HEK293 (cell line): ENCODE results near the gene IL17REL.

Source experiments
- CTCF ChIA-PET: fragments of 350-600 bp; formaldehyde crosslinking; extraction: SDS; loops from one replicate; lab custom pipeline; 2021; ENCODE audit warnings: antibody characterized with exemption; lab: Yijun Ruan, JAX
- POLR2A ChIA-PET: fragments of 300-600 bp; formaldehyde crosslinking; extraction: SDS; loops from one replicate; lab custom pipeline; 2020; ENCODE audit warnings: antibody characterized with exemption, inconsistent platforms; lab: Yijun Ruan, JAX
- H3K27ac ChIP-seq: fragments of 200-500 bp; sonication (Bioruptor generic); 2 replicates; pipeline ENCODE4 v1.5.1; 2014; ENCODE audit warnings: low read depth, low read length, control low read depth, inconsistent platforms; ENCODE audit errors: extremely low read depth
- H3K36me3 ChIP-seq, 2 experiments: fragments of 200-500 bp in 1 of 2; sonication (Bioruptor generic) in 1 of 2; 1 replicate in 1 of 2; 2 replicates in 1 of 2; pipeline ENCODE4 v1.5.1; 2014 to 2017; ENCODE audit warnings: inconsistent platforms in 2 of 2, low read length in 2 of 2; ENCODE audit not compliant: control insufficient read depth in 2 of 2, insufficient read depth in 1 of 2
- H3K4me1 ChIP-seq: fragments of 200-500 bp; sonication (Bioruptor generic); 2 replicates; pipeline ENCODE4 v1.5.1; 2014; ENCODE audit warnings: mild to moderate bottlenecking, low read length, inconsistent platforms; ENCODE audit not compliant: control insufficient read depth, insufficient read depth
- H3K4me3 ChIP-seq: 2 replicates; pipeline ENCODE4 v1.5.1; 2011; ENCODE audit warnings: low read depth, mild to moderate bottlenecking, control low read depth, low read length, moderate library complexity
- H3K9me3 ChIP-seq: fragments of 200-500 bp; sonication (Bioruptor generic); 2 replicates; pipeline ENCODE4 v1.5.1; 2014; ENCODE audit warnings: low read depth, low read length, inconsistent platforms; ENCODE audit not compliant: control insufficient read depth, insufficient read depth
- BCL11B ChIP-seq: fragments of 450-650 bp; formaldehyde crosslinking; IDR thresholded peaks from 2 replicates; pipeline ENCODE4 v1.5.1; 2016; ENCODE audit warnings: low read depth, missing biosample characterization, missing genetic modification characterization
- GLIS1 ChIP-seq: fragments of 450-650 bp; formaldehyde crosslinking; IDR thresholded peaks from 2 replicates; pipeline ENCODE4 v1.5.1; 2016; ENCODE audit warnings: missing biosample characterization, missing genetic modification characterization
- GLIS2 ChIP-seq: fragments of 450-650 bp; formaldehyde crosslinking; IDR thresholded peaks from 2 replicates; pipeline ENCODE4 v1.5.1; 2016; ENCODE audit warnings: missing biosample characterization, missing genetic modification characterization
- INSM2 ChIP-seq: fragments of 450-650 bp; formaldehyde crosslinking; IDR thresholded peaks from 2 replicates; pipeline ENCODE4 v1.5.1; 2016; ENCODE audit warnings: missing biosample characterization, missing genetic modification characterization
- KLF7 ChIP-seq: fragments of 450-650 bp; formaldehyde crosslinking; IDR thresholded peaks from 2 replicates; pipeline ENCODE4 v1.5.1; 2016; ENCODE audit warnings: missing biosample characterization, missing genetic modification characterization, borderline replicate concordance
- OVOL3 ChIP-seq: fragments of 450-650 bp; formaldehyde crosslinking; IDR thresholded peaks from 2 replicates; pipeline ENCODE4 v1.5.1; 2016; ENCODE audit warnings: missing biosample characterization, missing genetic modification characterization
- PRDM1 ChIP-seq: fragments of 450-650 bp; formaldehyde crosslinking; IDR thresholded peaks from 2 replicates; pipeline ENCODE4; 2016; ENCODE audit warnings: missing biosample characterization, missing genetic modification characterization
- YY2 ChIP-seq: fragments of 450-650 bp; formaldehyde crosslinking; IDR thresholded peaks from 2 replicates; pipeline ENCODE4 v1.5.1; 2016; ENCODE audit warnings: missing biosample characterization, missing genetic modification characterization
- ZIC2 ChIP-seq: fragments of 450-650 bp; formaldehyde crosslinking; IDR thresholded peaks from 2 replicates; pipeline ENCODE4 v1.5.1; 2016; ENCODE audit warnings: missing biosample characterization, missing genetic modification characterization
- ZNF140 ChIP-seq: fragments of 450-650 bp; formaldehyde crosslinking; IDR thresholded peaks from 2 replicates; pipeline ENCODE4 v1.5.1; 2016; ENCODE audit warnings: missing biosample characterization, missing genetic modification characterization
- ZNF26 ChIP-seq: fragments of 450-650 bp; formaldehyde crosslinking; IDR thresholded peaks from 2 replicates; pipeline ENCODE4 v1.5.1; 2016; ENCODE audit warnings: missing biosample characterization, missing genetic modification characterization
- ZNF335 ChIP-seq: fragments of 450-650 bp; formaldehyde crosslinking; conservative IDR thresholded peaks from 2 replicates; pipeline ENCODE4 v1.5.1; 2016; ENCODE audit warnings: missing biosample characterization, missing genetic modification characterization
- ZNF341 ChIP-seq: fragments of 450-650 bp; formaldehyde crosslinking; IDR thresholded peaks from 2 replicates; pipeline ENCODE4; 2016; ENCODE audit warnings: low read depth, missing biosample characterization, missing genetic modification characterization
- ZNF394 ChIP-seq: fragments of 450-650 bp; formaldehyde crosslinking; IDR thresholded peaks from 2 replicates; pipeline ENCODE4 v1.5.1; 2016; ENCODE audit warnings: missing biosample characterization, missing genetic modification characterization, mild to moderate bottlenecking, moderate library complexity, borderline replicate concordance
- ZNF555 ChIP-seq: fragments of 450-650 bp; formaldehyde crosslinking; conservative IDR thresholded peaks from 2 replicates; pipeline ENCODE4 v1.5.1; 2017; ENCODE audit warnings: missing biosample characterization, mild to moderate bottlenecking, missing genetic modification characterization, inconsistent platforms
- ZNF654 ChIP-seq: fragments of 450-650 bp; formaldehyde crosslinking; IDR thresholded peaks from 2 replicates; pipeline ENCODE4 v1.5.1; 2016; ENCODE audit warnings: low read depth, missing biosample characterization, missing genetic modification characterization
- ZNF701 ChIP-seq: fragments of 450-650 bp; formaldehyde crosslinking; IDR thresholded peaks from 2 replicates; pipeline ENCODE4 v1.5.1; 2016; ENCODE audit warnings: missing biosample characterization, missing genetic modification characterization
- ZNF776 ChIP-seq: fragments of 450-650 bp; formaldehyde crosslinking; IDR thresholded peaks from 2 replicates; pipeline ENCODE4 v1.5.0; 2017; ENCODE audit warnings: missing biosample characterization, missing genetic modification characterization, borderline replicate concordance
- TF ChIP-seq, protein P1 (sequence below): fragments of 450-650 bp; formaldehyde crosslinking; IDR thresholded peaks from 2 replicates; pipeline ENCODE4 v1.5.1; 2016; ENCODE audit warnings: missing biosample characterization, missing genetic modification characterization
- TF ChIP-seq, protein P2 (sequence below): fragments of 450-650 bp; IDR thresholded peaks from 2 replicates; pipeline ENCODE4 v1.5.1; 2018; ENCODE audit warnings: missing biosample characterization, missing genetic modification characterization
- TF ChIP-seq, protein P3 (sequence below): fragments of 450-650 bp; formaldehyde crosslinking; IDR thresholded peaks from 2 replicates; pipeline ENCODE4 v1.5.0; 2017; ENCODE audit warnings: missing biosample characterization, missing genetic modification characterization, borderline replicate concordance

Gene IL17REL

DNA sequence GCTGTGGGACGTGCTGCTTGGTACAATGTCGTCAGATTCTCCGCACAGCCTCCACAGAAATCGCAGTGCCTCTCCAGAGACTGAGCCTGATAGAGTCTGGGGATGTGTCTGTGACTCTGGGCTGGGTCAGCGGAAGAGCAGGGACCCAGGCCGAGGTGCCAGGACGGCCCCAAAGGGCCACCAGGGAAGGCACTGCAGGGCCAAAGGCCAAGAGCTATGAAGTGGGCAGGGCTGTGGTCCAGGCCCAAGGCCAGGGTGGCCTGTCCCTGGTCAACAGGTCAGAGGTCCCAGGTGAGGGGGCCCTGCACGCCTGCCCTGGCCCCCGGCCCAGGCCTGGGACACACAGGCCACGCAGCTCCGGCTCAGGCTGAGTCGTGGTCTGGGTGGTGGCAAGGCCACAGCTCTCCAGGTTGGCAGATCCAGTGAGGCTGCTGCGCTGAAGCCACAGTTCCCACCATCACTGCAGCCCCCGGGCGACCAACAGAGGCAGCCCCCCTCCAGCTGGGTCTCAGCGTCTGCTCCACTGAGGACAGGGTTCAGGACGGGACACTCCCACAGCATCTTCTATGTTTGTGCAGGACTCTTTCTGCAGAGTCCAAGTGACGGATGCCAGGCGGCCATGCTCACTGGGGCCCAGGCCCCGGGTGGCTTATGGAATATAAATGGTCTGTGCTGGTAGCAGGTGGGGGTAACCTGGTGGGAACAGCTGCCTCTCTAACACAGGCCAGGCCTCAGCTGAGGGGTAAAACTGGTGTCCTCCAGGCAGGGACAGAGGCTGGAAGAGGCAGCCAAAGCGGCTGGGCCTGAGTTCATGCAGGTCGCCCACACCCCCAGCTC lies 56.8 kb downstream of the IL17REL start:
- no peak overlapping the region for H3K27ac ChIP-seq
- ChIA-PET POLR2A (no interaction called here), CTCF (interaction anchor here (0.5 to 0.6 kb wide), 3 partner anchors 12 to 98 kb away, joined by 3 to 5 read pairs (median 5); no protein-coding TSS in a partner anchor)
- no peaks in the 10 kb centered on the region for H3K36me3 ChIP-seq
- TF ChIP-seq, protein P1, sequence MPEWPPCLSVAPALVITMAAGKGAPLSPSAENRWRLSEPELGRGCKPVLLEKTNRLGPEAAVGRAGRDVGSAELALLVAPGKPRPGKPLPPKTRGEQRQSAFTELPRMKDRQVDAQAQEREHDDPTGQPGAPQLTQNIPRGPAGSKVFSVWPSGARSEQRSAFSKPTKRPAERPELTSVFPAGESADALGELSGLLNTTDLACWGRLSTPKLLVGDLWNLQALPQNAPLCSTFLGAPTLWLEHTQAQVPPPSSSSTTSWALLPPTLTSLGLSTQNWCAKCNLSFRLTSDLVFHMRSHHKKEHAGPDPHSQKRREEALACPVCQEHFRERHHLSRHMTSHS (tag by site-specific recombination): no peak
- peak; percentile 80 for TF ChIP-seq ZNF341 (tag by site-specific recombination)
- no peak overlapping the region for H3K4me3 ChIP-seq
- H3K4me1 ChIP-seq: peaks cover 4% of the 10 kb centered on the region; the same call in 1 of the 2 replicates
- H3K9me3 ChIP-seq: no peaks in the 10 kb centered on the region

- TF ChIP-seq GLIS2 (tag by site-specific recombination) (peak; percentile 53; the same call in 1 of the 2 replicates), ZNF776 (tag by site-specific recombination) (no peak), GLIS1 (0 out of 2 replicates have a peak, but pooled peaks have one; percentile 13), ZNF701 (tag by site-specific recombination) (no peak), ZIC2 (tag by site-specific recombination) (peak; percentile 7; the same call in 1 of the 2 replicates)
- TF ChIP-seq, all 188 proteins: peak for 3
- H3K9me3 ChIP-seq: no peaks in the 10 kb centered on the region
- no peaks in the 10 kb centered on the region for H3K36me3 ChIP-seq
- peaks cover 4% of the 10 kb centered on the region; the same call in 1 of the 2 replicates for H3K4me1 ChIP-seq
- no peak overlapping the region for H3K27ac ChIP-seq
- ChIA-PET CTCF (interaction anchor here (0.5 to 0.6 kb wide), 2 partner anchors 12 to 98 kb away, joined by 5 read pairs; no protein-coding TSS in a partner anchor), POLR2A (no interaction called here)
- no peak overlapping the region for H3K4me3 ChIP-seq
Measured at GRCh38 chr22:49954991-49955580, 57.5 kb downstream of the IL17REL start.

DNA sequence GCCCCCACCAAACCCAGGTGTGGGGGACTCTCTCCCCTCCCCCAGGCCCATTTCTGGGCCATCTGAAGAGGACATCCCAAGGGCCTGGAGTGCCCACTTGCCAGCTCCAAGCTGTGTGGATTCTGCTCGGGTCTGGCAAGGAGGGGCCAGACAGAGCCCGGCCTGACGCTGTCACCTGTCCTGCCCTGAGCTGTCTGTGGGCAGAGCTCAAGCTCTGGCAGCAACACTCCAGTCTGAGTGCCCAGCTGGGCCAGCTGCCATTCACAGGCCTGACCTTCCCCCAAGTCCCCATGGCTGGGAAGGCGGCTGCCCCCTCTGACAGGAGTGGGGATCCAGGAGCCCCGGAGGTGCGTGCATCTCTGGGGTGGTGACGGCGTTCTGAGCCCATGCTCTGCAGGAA lies 58.2 kb downstream of the IL17REL start:
- Histone ChIP-seq H3K4me3 (no peak overlapping the region), H3K4me1 (no peaks in the 10 kb centered on the region; the same call in 1 of the 2 replicates), H3K27ac (no peak overlapping the region), H3K9me3 (no peaks in the 10 kb centered on the region), H3K36me3 (no peaks in the 10 kb centered on the region)
- ChIA-PET CTCF (no interaction called here), POLR2A (no interaction called here)
- no peak for TF ChIP-seq YY2 (tag by site-specific recombination)
- TF ChIP-seq ZNF26: no peak
- no peak for TF ChIP-seq ZNF394
- TF ChIP-seq OVOL3: no peak
- TF ChIP-seq INSM2 (tag by site-specific recombination): no peak
- TF ChIP-seq BCL11B (tag by site-specific recombination): no peak
- no peak for TF ChIP-seq ZNF555 (tag by site-specific recombination)
- TF ChIP-seq, protein P2, sequence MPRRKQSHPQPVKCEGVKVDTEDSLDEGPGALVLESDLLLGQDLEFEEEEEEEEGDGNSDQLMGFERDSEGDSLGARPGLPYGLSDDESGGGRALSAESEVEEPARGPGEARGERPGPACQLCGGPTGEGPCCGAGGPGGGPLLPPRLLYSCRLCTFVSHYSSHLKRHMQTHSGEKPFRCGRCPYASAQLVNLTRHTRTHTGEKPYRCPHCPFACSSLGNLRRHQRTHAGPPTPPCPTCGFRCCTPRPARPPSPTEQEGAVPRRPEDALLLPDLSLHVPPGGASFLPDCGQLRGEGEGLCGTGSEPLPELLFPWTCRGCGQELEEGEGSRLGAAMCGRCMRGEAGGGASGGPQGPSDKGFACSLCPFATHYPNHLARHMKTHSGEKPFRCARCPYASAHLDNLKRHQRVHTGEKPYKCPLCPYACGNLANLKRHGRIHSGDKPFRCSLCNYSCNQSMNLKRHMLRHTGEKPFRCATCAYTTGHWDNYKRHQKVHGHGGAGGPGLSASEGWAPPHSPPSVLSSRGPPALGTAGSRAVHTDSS (tag by site-specific recombination): no peak
- TF ChIP-seq KLF7: no peak
- TF ChIP-seq, protein P3, sequence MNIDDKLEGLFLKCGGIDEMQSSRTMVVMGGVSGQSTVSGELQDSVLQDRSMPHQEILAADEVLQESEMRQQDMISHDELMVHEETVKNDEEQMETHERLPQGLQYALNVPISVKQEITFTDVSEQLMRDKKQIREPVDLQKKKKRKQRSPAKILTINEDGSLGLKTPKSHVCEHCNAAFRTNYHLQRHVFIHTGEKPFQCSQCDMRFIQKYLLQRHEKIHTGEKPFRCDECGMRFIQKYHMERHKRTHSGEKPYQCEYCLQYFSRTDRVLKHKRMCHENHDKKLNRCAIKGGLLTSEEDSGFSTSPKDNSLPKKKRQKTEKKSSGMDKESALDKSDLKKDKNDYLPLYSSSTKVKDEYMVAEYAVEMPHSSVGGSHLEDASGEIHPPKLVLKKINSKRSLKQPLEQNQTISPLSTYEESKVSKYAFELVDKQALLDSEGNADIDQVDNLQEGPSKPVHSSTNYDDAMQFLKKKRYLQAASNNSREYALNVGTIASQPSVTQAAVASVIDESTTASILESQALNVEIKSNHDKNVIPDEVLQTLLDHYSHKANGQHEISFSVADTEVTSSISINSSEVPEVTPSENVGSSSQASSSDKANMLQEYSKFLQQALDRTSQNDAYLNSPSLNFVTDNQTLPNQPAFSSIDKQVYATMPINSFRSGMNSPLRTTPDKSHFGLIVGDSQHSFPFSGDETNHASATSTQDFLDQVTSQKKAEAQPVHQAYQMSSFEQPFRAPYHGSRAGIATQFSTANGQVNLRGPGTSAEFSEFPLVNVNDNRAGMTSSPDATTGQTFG (tag by site-specific recombination): no peak
- no peak for TF ChIP-seq PRDM1
- TF ChIP-seq ZNF335 (tag by site-specific recombination): no peak
- no peak for TF ChIP-seq ZNF654 (tag by site-specific recombination)
- TF ChIP-seq ZNF140 (tag by site-specific recombination): no peak
- no peak for TF ChIP-seq GLIS1
